NB4 (cell line): ENCODE data around the gene GDI2.

Experiments used
- CTCF ChIP-seq: IDR thresholded peaks from one replicate; pipeline ENCODE4 v1.5.1; 2012; ENCODE audit warnings: low read depth, low read length
- MAX ChIP-seq: IDR thresholded peaks from 2 replicates; pipeline ENCODE4 v1.6.1; 2011; ENCODE audit warnings: low read depth, low read length
- MYC ChIP-seq: IDR thresholded peaks from 2 replicates; pipeline ENCODE4 v1.6.1; 2011; ENCODE audit warnings: low read depth, low read length
- POLR2A ChIP-seq: IDR thresholded peaks from 2 replicates; pipeline ENCODE4 v1.6.1; 2011; ENCODE audit warnings: mild to moderate bottlenecking; ENCODE audit not compliant: insufficient read length; ENCODE audit errors: extremely low read depth

- TF ChIP-seq CTCF (no peak), POLR2A (no peak), MYC (no peak), MAX (no peak)
These were observed 18.2 kb upstream of the GDI2 start for GRCh38 chr10:5831446-5831782.
